Karpas-422 (cell line): Measurements from ENCODE around the gene RXFP1. TPM values are rescaled to one million over a fixed set of nuclear protein-coding genes. Genes with fewer than 3 reads are reported as not detected.

Source experiments
- DNase-seq: peaks from one replicate; pipeline ENCODE4 v3.0.0-alpha.2; 2015
- H2AFZ ChIP-seq: fragments of 200-600 bp; sonication (generic); 2 replicates; pipeline ENCODE4 v1.6.1; 2014; ENCODE audit warnings: antibody characterized with exemption, low read length, mixed read lengths
- H3K27ac ChIP-seq: fragments of 200-600 bp; sonication (generic); 2 replicates; pipeline ENCODE4 v1.5.1; 2014; ENCODE audit warnings: mild to moderate bottlenecking, low read length, moderate library complexity
- H3K27me3 ChIP-seq: fragments of 200-600 bp; sonication (generic); 2 replicates; pipeline ENCODE4 v1.6.1; 2014; ENCODE audit warnings: low read length, mixed read lengths
- H3K36me3 ChIP-seq: fragments of 200-600 bp; sonication (generic); 2 replicates; pipeline ENCODE4 v1.6.1; 2014; ENCODE audit warnings: low read length, mixed read lengths; ENCODE audit not compliant: insufficient read depth
- H3K4me1 ChIP-seq: fragments of 200-600 bp; sonication (generic); 2 replicates; pipeline ENCODE4 v1.6.1; 2014; ENCODE audit warnings: mild to moderate bottlenecking, low read length, mixed read lengths
- H3K4me2 ChIP-seq: fragments of 200-600 bp; sonication (generic); 2 replicates; pipeline ENCODE4 v1.6.1; 2014; ENCODE audit warnings: low read length, low read depth, mild to moderate bottlenecking; ENCODE audit not compliant: poor library complexity, severe bottlenecking
- H3K4me3 ChIP-seq: fragments of 200-600 bp; sonication (generic); 2 replicates; pipeline ENCODE4 v1.5.1; 2014; ENCODE audit warnings: mild to moderate bottlenecking, antibody characterized with exemption, low read length, mixed read lengths
- H3K79me2 ChIP-seq: fragments of 200-600 bp; sonication (generic); 2 replicates; pipeline ENCODE4 v1.6.1; 2014; ENCODE audit warnings: mild to moderate bottlenecking, low read length, mixed read lengths
- H3K9ac ChIP-seq: fragments of 200-600 bp; sonication (generic); 2 replicates; pipeline ENCODE4 v1.6.0; 2014; ENCODE audit warnings: low read length
- H3K9me2 ChIP-seq: fragments of 200-600 bp; sonication (generic), shearing (Covaris generic); replicated peaks from 2 replicates; pipeline ENCODE4 v1.6.0; 2014; ENCODE audit warnings: mild to moderate bottlenecking, low read length, moderate library complexity; ENCODE audit not compliant: insufficient read depth
- H3K9me3 ChIP-seq: fragments of 300-700, 200-600 bp; sonication (generic); 2 replicates; pipeline ENCODE4 v1.6.1; 2014; ENCODE audit warnings: low read length, mixed read lengths
- H4K20me1 ChIP-seq: fragments of 200-600 bp; sonication (generic); 2 replicates; pipeline ENCODE4 v1.6.1; 2014; ENCODE audit warnings: mild to moderate bottlenecking, antibody characterized with exemption, low read length, low read depth; ENCODE audit not compliant: insufficient read depth
- total RNA-seq: library from RNA; depleted of rRNA; stranded (reverse); fragments of >200 nt; shearing (Covaris generic); gene quantifications from 2 replicates; pipeline ENCODE4 v1.2.3, GENCODE V29; 2014; ENCODE audit warnings: low replicate concordance

The RXFP1 gene
- total RNA-seq, 1 experiment from 2014 or later, result not detected

DNA sequence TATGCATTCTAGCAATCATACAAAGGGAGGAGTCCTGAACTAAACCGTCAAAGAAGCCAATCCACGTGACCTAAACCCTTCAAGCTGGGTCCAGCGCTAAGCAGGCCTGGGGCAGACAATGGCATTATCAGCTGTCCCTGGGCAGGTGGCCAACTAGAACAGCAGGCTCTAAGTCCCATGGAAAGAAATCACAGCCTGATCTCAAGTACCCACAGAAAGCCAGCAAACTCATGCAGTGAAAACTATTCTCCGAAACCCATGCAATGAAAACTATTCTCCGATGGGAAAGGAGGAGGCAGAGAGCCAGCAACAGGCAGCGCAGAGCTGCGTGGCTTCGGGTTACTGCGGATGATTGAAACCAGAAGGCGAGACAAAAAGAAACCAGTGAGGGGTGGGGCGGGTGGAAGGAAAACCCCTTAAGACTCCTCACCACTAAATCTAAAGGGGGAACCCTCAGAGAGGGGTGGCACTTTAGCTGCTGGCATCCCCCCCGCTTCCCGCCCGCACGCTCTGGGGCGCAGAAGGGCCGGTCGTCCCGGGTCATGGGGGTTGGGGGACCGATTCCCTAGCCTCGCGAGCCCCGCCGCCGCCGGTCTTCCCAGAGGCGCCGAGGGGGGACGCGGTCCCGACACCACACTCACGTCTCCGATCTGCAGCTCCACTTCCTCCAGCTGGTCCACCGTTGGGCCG, 149.4 kb downstream of the RXFP1 start:
- Histone ChIP-seq H2AFZ (peak overlapping the region; percentile 74; the same call in 1 of the 2 replicates), H3K27me3 (no peaks in the 10 kb centered on the region), H3K79me2 (peaks cover 77% of the 10 kb centered on the region), H3K36me3 (peaks cover 20% of the 10 kb centered on the region; the same call in 1 of the 2 replicates), H3K4me1 (peaks cover 21% of the 10 kb centered on the region), H3K9me3 (no peaks in the 10 kb centered on the region), H4K20me1 (peaks cover 9% of the 10 kb centered on the region; the same call in 1 of the 2 replicates), H3K4me2 (peak overlapping the region; percentile 90), H3K4me3 (peak overlapping the region; percentile 90), H3K27ac (peak overlapping the region; percentile 71), H3K9me2 (no peaks in the 10 kb centered on the region), H3K9ac (peak overlapping the region; percentile 88)
- DNase-seq, result peak; percentile 80

DNA sequence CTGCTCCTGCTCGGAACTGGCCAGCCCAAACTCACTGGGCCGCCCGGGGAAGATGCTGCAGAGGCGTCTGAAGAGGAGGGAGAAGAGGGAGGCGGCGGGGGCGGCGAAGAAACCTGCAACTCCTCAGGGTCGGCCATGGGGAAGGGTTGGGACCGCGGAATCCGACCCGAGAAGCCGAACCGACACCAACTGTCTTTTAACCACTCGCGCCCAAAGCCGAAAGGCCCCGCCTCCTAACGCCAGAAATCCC, 149.9 kb downstream of the RXFP1 start, which contains the start of gene C4orf46:
TSS of gene C4orf46 (minus strand) at position 223 of the 250 bp plus-strand sequence. CDS start at position 137, 86 bp downstream.
- peak within 1 kb of the TSS; percentile 90 for H3K4me2 ChIP-seq
- peaks cover 82% of the 10 kb centered on the region for H3K79me2 ChIP-seq
- no peak for DNase-seq
- peaks cover 16% of the 10 kb centered on the region; the same call in 1 of the 2 replicates for H3K36me3 ChIP-seq
- H2AFZ ChIP-seq, result peak within 1 kb of the TSS; percentile 92
- peaks cover 9% of the 10 kb centered on the region; the same call in 1 of the 2 replicates for H4K20me1 ChIP-seq
- H3K9me3 ChIP-seq, result no peaks in the 10 kb centered on the region
- peak within 1 kb of the TSS; percentile 88 for H3K9ac ChIP-seq
- H3K27ac ChIP-seq, result peak within 1 kb of the TSS; percentile 74
- peak within 1 kb of the TSS; percentile 90 for H3K4me3 ChIP-seq
- H3K4me1 ChIP-seq, result peaks cover 21% of the 10 kb centered on the region
- no peaks in the 10 kb centered on the region for H3K9me2 ChIP-seq
- H3K27me3 ChIP-seq, result no peaks in the 10 kb centered on the region

DNA sequence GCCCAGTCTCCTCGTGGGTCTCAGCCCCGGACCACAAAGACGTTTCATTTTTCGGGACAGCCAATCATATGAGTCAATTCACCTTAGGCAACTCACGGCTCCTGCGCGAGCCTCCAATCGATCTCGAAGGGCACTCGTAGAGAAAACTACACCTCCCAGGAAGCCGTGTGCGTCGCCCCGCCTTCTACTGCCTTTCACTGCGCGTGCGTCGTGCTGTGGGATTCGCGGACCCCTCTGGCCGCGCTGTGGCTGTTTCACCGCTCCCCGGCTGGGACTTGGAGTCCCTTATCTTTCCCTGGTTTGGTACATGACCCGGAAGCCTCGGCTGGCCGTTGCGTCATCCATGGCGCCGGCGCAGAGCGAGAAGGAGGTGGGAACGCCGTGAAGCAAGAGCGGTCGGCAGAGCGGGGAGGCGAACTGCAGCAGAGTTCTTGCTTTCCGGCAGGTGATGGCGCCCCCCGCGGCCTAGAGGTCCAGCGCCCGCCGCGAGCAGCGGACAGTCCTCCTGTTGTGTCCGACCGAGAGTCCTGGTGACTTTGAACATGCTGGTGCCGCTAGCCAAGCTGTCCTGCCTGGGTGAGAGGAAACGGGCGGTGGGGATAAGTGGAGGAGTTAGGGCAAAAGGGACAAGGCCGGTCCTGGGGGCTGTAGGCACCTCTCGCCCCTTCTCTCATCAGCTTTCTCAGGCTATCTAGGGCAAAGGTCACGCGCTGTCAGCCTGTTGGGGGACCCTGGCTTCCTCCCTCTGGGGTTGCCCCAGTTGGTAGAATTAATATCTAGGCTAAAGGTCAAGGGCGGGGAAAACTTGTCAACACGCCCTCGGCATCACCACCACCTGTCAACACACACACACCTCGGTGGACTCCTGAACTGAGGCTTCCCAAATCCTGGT, 150.5 kb downstream of the RXFP1 start, which contains the start of gene ETFDH:
TSS of gene ETFDH (plus strand) at position 382 of the 892 bp plus-strand sequence. CDS start at position 543, 161 bp downstream.
- H3K9me3 ChIP-seq, result no peaks in the 10 kb centered on the region
- H3K4me2 ChIP-seq, result peak within 1 kb of the TSS; percentile 90
- H3K36me3 ChIP-seq, result peaks cover 16% of the 10 kb centered on the region; the same call in 1 of the 2 replicates
- H3K4me3 ChIP-seq, result peak within 1 kb of the TSS; percentile 90
- peak within 1 kb of the TSS; percentile 92 for H2AFZ ChIP-seq
- peak within 1 kb of the TSS; percentile 74 for H3K27ac ChIP-seq
- H3K9me2 ChIP-seq, result no peaks in the 10 kb centered on the region
- peaks cover 9% of the 10 kb centered on the region; the same call in 1 of the 2 replicates for H4K20me1 ChIP-seq
- H3K9ac ChIP-seq, result peak within 1 kb of the TSS; percentile 88
- peak; percentile 100 for DNase-seq
- no peaks in the 10 kb centered on the region for H3K27me3 ChIP-seq
- peaks cover 86% of the 10 kb centered on the region for H3K79me2 ChIP-seq
- H3K4me1 ChIP-seq, result peaks cover 21% of the 10 kb centered on the region

DNA sequence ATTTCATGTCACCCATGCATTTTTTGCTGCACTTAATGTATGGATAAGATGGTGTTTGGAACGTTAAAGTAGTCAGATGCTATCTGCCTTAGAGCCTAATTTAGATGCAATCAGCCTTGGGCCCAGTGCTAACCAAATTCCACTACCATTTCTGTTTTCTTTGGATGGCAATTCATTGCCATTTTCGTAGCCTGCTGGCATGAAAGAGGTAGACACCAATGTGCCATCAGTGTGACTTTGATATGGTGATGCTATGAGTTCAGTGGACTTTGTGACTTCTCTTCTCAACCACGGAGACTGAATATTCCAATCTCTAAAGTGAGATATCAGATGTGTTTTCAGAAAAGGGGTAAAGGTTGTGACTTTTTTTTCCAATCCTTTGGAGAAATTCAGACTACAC, 152.0 kb downstream of the RXFP1 start:
- Histone ChIP-seq H3K9ac (no peak overlapping the region), H3K4me2 (peak overlapping the region; percentile 75)

GRCh38 chr4:158676076-158676475, 154.4 kb downstream of the RXFP1 start:
- Histone ChIP-seq H2AFZ (no peak overlapping the region), H3K36me3 (no peaks in the 10 kb centered on the region), H3K27ac (no peak overlapping the region), H3K4me2 (no peak overlapping the region), H3K79me2 (peaks cover 70% of the 10 kb centered on the region), H3K27me3 (no peaks in the 10 kb centered on the region), H3K4me3 (no peak overlapping the region), H3K9me2 (no peaks in the 10 kb centered on the region), H4K20me1 (no peaks in the 10 kb centered on the region; the same call in 1 of the 2 replicates), H3K4me1 (peaks cover 13% of the 10 kb centered on the region), H3K9ac (no peak overlapping the region), H3K9me3 (no peaks in the 10 kb centered on the region)
- DNase-seq, result peak; percentile 35

More for the DNA sequence above, 152.0 kb downstream of the RXFP1 start:
- no peaks in the 10 kb centered on the region for H3K9me3 ChIP-seq
- H4K20me1 ChIP-seq, result peaks cover 9% of the 10 kb centered on the region; the same call in 1 of the 2 replicates
- H3K79me2 ChIP-seq, result peaks cover 88% of the 10 kb centered on the region
- H3K4me3 ChIP-seq, result peak overlapping the region; percentile 90
- H3K9me2 ChIP-seq, result no peaks in the 10 kb centered on the region
- H3K4me1 ChIP-seq, result peaks cover 21% of the 10 kb centered on the region
- no peak overlapping the region for H3K27ac ChIP-seq
- H3K27me3 ChIP-seq, result no peaks in the 10 kb centered on the region
- peak; percentile 39 for DNase-seq
- peaks cover 11% of the 10 kb centered on the region; the same call in 1 of the 2 replicates for H3K36me3 ChIP-seq
- H2AFZ ChIP-seq, result no peak overlapping the region

GRCh38 chr4:158678767-158679166, 157.1 kb downstream of the RXFP1 start:
- H3K27ac ChIP-seq, result no peak overlapping the region
- H3K27me3 ChIP-seq, result no peaks in the 10 kb centered on the region
- no peaks in the 10 kb centered on the region for H3K36me3 ChIP-seq
- no peaks in the 10 kb centered on the region for H3K9me2 ChIP-seq
- no peaks in the 10 kb centered on the region for H4K20me1 ChIP-seq
- no peak overlapping the region for H3K4me3 ChIP-seq
- H3K4me1 ChIP-seq, result peaks cover 2% of the 10 kb centered on the region
- DNase-seq, result no peak
- H3K9ac ChIP-seq, result no peak overlapping the region
- H3K79me2 ChIP-seq, result peaks cover 50% of the 10 kb centered on the region
- H3K4me2 ChIP-seq, result no peak overlapping the region
- H2AFZ ChIP-seq, result no peak overlapping the region
- H3K9me3 ChIP-seq, result no peaks in the 10 kb centered on the region

DNA sequence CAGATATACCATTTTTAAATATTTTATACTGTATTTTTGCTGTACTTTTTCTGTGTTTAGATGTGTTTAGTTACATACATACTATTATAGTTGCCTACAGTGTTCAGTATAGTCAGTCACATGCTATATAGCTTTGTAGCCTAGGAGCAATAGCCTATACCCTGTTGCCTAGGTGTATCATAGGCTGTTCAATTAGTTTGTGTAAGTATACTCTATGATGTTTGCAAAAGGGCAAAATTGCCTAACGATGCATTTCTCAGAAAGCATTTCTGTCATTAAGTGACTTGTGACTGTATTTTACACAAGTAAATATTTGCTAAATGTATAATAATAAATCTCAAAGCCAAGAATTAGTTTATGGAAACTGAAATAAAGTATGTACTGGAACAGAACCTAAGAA, 159.9 kb downstream of the RXFP1 start:
- Histone ChIP-seq H3K4me1 (no peaks in the 10 kb centered on the region), H3K9me2 (no peaks in the 10 kb centered on the region), H3K27me3 (no peaks in the 10 kb centered on the region), H3K4me2 (no peak overlapping the region), H3K9me3 (no peaks in the 10 kb centered on the region), H3K36me3 (peaks cover 4% of the 10 kb centered on the region), H3K27ac (no peak overlapping the region), H3K79me2 (peaks cover 24% of the 10 kb centered on the region), H4K20me1 (no peaks in the 10 kb centered on the region), H3K9ac (no peak overlapping the region), H3K4me3 (no peak overlapping the region), H2AFZ (no peak overlapping the region)
- DNase-seq, result peak; percentile 24

- no peak overlapping the region for H3K4me2 ChIP-seq
- H4K20me1 ChIP-seq, result no peaks in the 10 kb centered on the region
- no peak overlapping the region for H3K4me3 ChIP-seq
Measured at GRCh38 chr4:158682066-158682465, 160.4 kb downstream of the RXFP1 start.

More at GRCh38 chr4:158682066-158682465, 160.4 kb downstream of the RXFP1 start:
- Histone ChIP-seq H3K79me2 (peaks cover 20% of the 10 kb centered on the region), H3K9ac (no peak overlapping the region), H3K9me2 (no peaks in the 10 kb centered on the region), H3K27me3 (no peaks in the 10 kb centered on the region), H3K27ac (no peak overlapping the region), H3K9me3 (no peaks in the 10 kb centered on the region), H3K4me1 (no peaks in the 10 kb centered on the region), H2AFZ (no peak overlapping the region), H3K36me3 (peaks cover 4% of the 10 kb centered on the region)
- no peak for DNase-seq
